Upper lobe of left lung (tissue), 6 donors: ENCODE results near the gene BRDT. TPM values are rescaled to one million over a fixed set of nuclear protein-coding genes. Genes with fewer than 3 reads are reported as not detected.

Experiments used
- ATAC-seq, 2 donors: fragments of 200-7000 bp; cut with Tn5 transposase; one replicate each; pipeline ENCODE4 v1.9.1; 2022; ENCODE audit warnings: mild to moderate bottlenecking in 2 of 2, moderate library complexity in 2 of 2; ENCODE audit not compliant: low FRiP score in 2 of 2
- DNase-seq, 2 donors: peaks; one replicate each; pipeline ENCODE4 v3.0.0-alpha.2; 2019 to 2020
- H3K27ac ChIP-seq, 4 donors: fragments of 200-600 bp; sonication (generic); one replicate each; pipeline ENCODE4 v1.5.1; 2016 to 2019
- H3K27me3 ChIP-seq, 4 donors: fragments of 200-600 bp; sonication (generic); one replicate each; pipeline ENCODE4 v1.5.1; 2017 to 2019
- H3K36me3 ChIP-seq, 4 donors: fragments of 200-600 bp; sonication (generic); one replicate each; pipeline ENCODE4 v1.5.1; 2016 to 2019
- H3K4me1 ChIP-seq, 4 donors: fragments of 200-600 bp; sonication (generic); one replicate each; pipeline ENCODE4 v1.5.1; 2018 to 2019
- H3K4me3 ChIP-seq, 4 donors: fragments of 200-600 bp; sonication (generic); one replicate each; pipeline ENCODE4 v1.5.1; 2017 to 2019; ENCODE audit warnings: mild to moderate bottlenecking in 2 of 4, moderate library complexity in 1 of 4
- H3K9me3 ChIP-seq, 4 donors: fragments of 200-600 bp; sonication (generic); one replicate each; pipeline ENCODE4 v1.5.1; 2018 to 2019
- CTCF ChIP-seq, 6 experiments: fragments of 450-650 bp in 4 of 6; fragments of 200-600 bp in 2 of 6; sonication (generic) in 2 of 6; IDR thresholded peaks; one replicate each; pipeline ENCODE4 v1.5.1; 2016 to 2019; ENCODE audit warnings: antibody characterized with exemption in 6 of 6
- EP300 ChIP-seq, 4 donors: sonication (generic); formaldehyde crosslinking; IDR thresholded peaks; one replicate each; pipeline ENCODE4 v1.5.1; 2017; ENCODE audit warnings: antibody characterized with exemption in 4 of 4, control low read depth in 2 of 4
- POLR2A ChIP-seq, 4 donors: fragments of 450-650 bp; IDR thresholded peaks; one replicate each; pipeline ENCODE4 v1.5.1; 2016 to 2017; ENCODE audit warnings: antibody characterized with exemption in 4 of 4, mild to moderate bottlenecking in 2 of 4
- POLR2AphosphoS5 ChIP-seq, 2 donors: sonication (generic); formaldehyde crosslinking; IDR thresholded peaks; one replicate each; pipeline ENCODE4 v1.5.1; 2017; ENCODE audit warnings: antibody characterized with exemption in 2 of 2
- WGBS, 2 donors: methylation state at CpG; one replicate each; pipeline ENCODE4 v1.1.5; 2017 to 2018; 5-methylcytosine and 5-hydroxymethylcytosine counted together
- total RNA-seq, 6 donors: library from RNA; depleted of rRNA in 4 of 6; stranded (reverse); fragments of >200 nt in 4 of 6; gene quantifications; one replicate each; pipeline versions ENCODE4 v1.1.0 to v1.2.1, GENCODE V29; 2016 to 2021
- donor health status: DM: no; HTN: no; CAD: no; lungs with moderate emphysema.
- donor health status: DM: no; HTN: yes; CAD: no; lungs with severe emphysema.

BRDT gene
- total RNA-seq, 6 donors from 2014 or later, result not detected

DNA sequence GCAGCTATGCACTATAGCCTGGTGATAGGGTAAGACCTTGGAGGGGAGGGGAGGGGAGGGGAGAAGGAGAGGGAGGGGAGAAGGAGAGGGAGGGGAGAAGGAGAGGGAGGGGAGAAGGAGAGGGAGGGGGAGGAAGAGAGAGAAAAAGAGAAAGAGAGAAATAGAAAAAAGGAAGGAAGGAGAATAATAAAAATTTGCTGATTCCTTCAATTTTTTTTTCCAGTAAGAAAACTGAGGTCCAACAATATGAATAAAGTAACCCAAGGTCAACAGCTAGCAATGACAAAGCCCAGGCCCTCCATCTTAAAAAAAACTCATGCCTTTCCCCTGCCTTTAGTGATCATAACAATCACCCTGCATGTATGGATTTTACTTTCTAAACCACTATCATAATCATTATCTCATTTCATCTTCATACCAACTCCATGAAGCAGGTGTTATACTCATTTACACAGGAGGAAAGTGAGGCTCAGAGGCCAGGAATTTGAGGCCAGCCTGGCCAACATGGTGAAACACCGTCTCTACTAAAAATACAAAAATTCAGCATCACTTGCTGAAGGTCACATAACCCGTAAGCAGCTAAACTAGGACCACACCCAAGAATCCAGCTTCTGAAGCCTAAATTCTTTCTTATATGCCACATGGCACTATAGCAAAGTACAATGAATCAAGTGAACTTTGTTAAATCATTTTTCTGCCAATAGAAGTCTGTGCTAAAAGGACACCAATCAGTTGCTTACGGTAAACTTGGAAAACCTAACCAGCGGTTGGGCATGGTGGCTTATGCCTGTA, 23.4 kb upstream of the BRDT start:
- Histone ChIP-seq H3K9me3 (no peaks in the 10 kb centered on the region), H3K27me3 (peaks cover 0 to 7% (median 0%) of the 10 kb centered on the region in 4 donors), H3K4me3 (no peak overlapping the region), H3K4me1 (peaks cover 3 to 20% (median 9%) of the 10 kb centered on the region in 4 donors), H3K36me3 (no peaks in the 10 kb centered on the region), H3K27ac (no peak overlapping the region)
- ATAC-seq (no peak), DNase-seq (no peak)
- WGBS, 2 donors, result 87 to 97% methylated on average over 4 of the region's 4 CpGs
- TF ChIP-seq POLR2A (IDR thresholded peaks at IDR 0.05) (no peak), CTCF (IDR thresholded peaks at IDR 0.05) (no peak)

- WGBS, 2 donors, result 65 to 74% methylated on average over 2 of the region's 2 CpGs
- Histone ChIP-seq H3K27me3 (peaks cover 0 to 7% (median 0%) of the 10 kb centered on the region in 4 donors), H3K27ac (no peak overlapping the region), H3K4me1 (peaks cover 3 to 20% (median 9%) of the 10 kb centered on the region in 4 donors), H3K4me3 (no peak overlapping the region), H3K36me3 (no peaks in the 10 kb centered on the region), H3K9me3 (no peaks in the 10 kb centered on the region)
- TF ChIP-seq CTCF (IDR thresholded peaks at IDR 0.05) (no peak), POLR2A (IDR thresholded peaks at IDR 0.05) (no peak), EP300 (IDR thresholded peaks at IDR 0.05) (no peak), POLR2AphosphoS5 (IDR thresholded peaks at IDR 0.05) (no peak)
- ATAC-seq (no peak), DNase-seq (no peak)
Measured at GRCh38 chr1:91928026-91928425, 21.2 kb upstream of the BRDT start.

- Histone ChIP-seq H3K9me3 (no peaks in the 10 kb centered on the region), H3K27me3 (peaks cover 0 to 7% (median 0%) of the 10 kb centered on the region in 4 donors), H3K36me3 (no peaks in the 10 kb centered on the region), H3K27ac (no peak overlapping the region), H3K4me3 (no peak overlapping the region), H3K4me1 (peaks cover 3 to 20% (median 9%) of the 10 kb centered on the region in 4 donors)
- WGBS, 2 donors, result 29 to 30% methylated on average over 2 of the region's 2 CpGs
- ATAC-seq (peak in 1 of 2 donors; percentile 62), DNase-seq (peak in 1 of 2 donors; percentile 47)
- TF ChIP-seq CTCF (IDR thresholded peaks at IDR 0.05) (no peak), EP300 (IDR thresholded peaks at IDR 0.05) (no peak), POLR2AphosphoS5 (IDR thresholded peaks at IDR 0.05) (no peak), POLR2A (IDR thresholded peaks at IDR 0.05) (no peak)
Measured at GRCh38 chr1:91929250-91929649, 20.0 kb upstream of the BRDT start.

GRCh38 chr1:91937613-91938012, 11.6 kb upstream of the BRDT start:
- TF ChIP-seq CTCF (IDR thresholded peaks at IDR 0.05) (no peak), POLR2A (IDR thresholded peaks at IDR 0.05) (no peak), POLR2AphosphoS5 (IDR thresholded peaks at IDR 0.05) (no peak), EP300 (IDR thresholded peaks at IDR 0.05) (no peak)
- DNase-seq (no peak), ATAC-seq (no peak)
- Histone ChIP-seq H3K27ac (no peak overlapping the region), H3K27me3 (no peaks in the 10 kb centered on the region), H3K36me3 (no peaks in the 10 kb centered on the region), H3K4me1 (no peaks in the 10 kb centered on the region), H3K9me3 (no peaks in the 10 kb centered on the region), H3K4me3 (no peak overlapping the region)
- WGBS, 2 donors, result 95 to 97% methylated on average over 10 of the region's 10 CpGs

- H3K4me1 ChIP-seq, result no peaks in the 10 kb centered on the region
- ATAC-seq, result no peak
- H3K4me3 ChIP-seq, result no peak overlapping the region
- TF ChIP-seq POLR2AphosphoS5 (IDR thresholded peaks at IDR 0.05) (no peak), POLR2A (IDR thresholded peaks at IDR 0.05) (no peak), EP300 (IDR thresholded peaks at IDR 0.05) (no peak), CTCF (IDR thresholded peaks at IDR 0.05) (no peak)
- H3K36me3 ChIP-seq, result no peaks in the 10 kb centered on the region
- H3K27ac ChIP-seq, result no peak overlapping the region
- no peaks in the 10 kb centered on the region for H3K9me3 ChIP-seq
- H3K27me3 ChIP-seq, result no peaks in the 10 kb centered on the region
- no peak for DNase-seq
- WGBS, 2 donors, result 85 to 88% methylated on average over 3 of the region's 3 CpGs
Measured at GRCh38 chr1:91940496-91940895, 8.7 kb upstream of the BRDT start.
